Measurements from ENCODE around the gene SERINC1.

Gene SERINC1

GRCh38 chr6:122431780-122432179, 39.8 kb downstream of the SERINC1 start:
- no peak for DNase-seq

- DNase-seq = no peak
These were observed 42.3 kb downstream of the SERINC1 start for GRCh38 chr6:122429323-122429722.

GRCh38 chr6:122428781-122429180, 42.8 kb downstream of the SERINC1 start:
- DNase-seq = no peak

GRCh38 chr6:122426597-122426996, 45.0 kb downstream of the SERINC1 start:
- no peak for DNase-seq

GRCh38 chr6:122423734-122424133, 47.9 kb downstream of the SERINC1 start:
- no peak for DNase-seq

GRCh38 chr6:122422614-122423267, 48.9 kb downstream of the SERINC1 start:
- no peak for DNase-seq

GRCh38 chr6:122422003-122422402, 49.6 kb downstream of the SERINC1 start:
- DNase-seq = no peak

DNA sequence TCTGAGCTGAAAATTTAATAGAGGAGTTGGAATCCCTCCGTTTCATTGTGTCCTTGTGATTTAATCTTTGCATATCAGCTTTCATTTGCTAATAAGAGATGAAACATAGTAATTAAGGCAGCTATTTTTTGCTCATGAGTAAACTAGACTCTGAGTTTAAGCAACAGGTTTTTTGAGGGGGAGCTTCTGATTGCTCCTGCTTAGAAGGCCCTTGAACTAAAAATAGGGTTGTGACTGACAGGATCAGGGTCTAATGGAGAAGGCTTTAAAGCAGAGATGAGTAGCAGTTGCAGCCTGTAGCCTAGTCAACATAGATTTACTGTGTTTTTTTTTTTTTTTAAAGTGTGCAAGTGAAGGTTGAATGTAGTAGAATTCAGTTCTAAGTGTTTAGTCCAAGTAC, 54.8 kb downstream of the SERINC1 start:
- no peak for DNase-seq

- DNase-seq = no peak
These were observed 59.6 kb downstream of the SERINC1 start for GRCh38 chr6:122412001-122412400.

DNA sequence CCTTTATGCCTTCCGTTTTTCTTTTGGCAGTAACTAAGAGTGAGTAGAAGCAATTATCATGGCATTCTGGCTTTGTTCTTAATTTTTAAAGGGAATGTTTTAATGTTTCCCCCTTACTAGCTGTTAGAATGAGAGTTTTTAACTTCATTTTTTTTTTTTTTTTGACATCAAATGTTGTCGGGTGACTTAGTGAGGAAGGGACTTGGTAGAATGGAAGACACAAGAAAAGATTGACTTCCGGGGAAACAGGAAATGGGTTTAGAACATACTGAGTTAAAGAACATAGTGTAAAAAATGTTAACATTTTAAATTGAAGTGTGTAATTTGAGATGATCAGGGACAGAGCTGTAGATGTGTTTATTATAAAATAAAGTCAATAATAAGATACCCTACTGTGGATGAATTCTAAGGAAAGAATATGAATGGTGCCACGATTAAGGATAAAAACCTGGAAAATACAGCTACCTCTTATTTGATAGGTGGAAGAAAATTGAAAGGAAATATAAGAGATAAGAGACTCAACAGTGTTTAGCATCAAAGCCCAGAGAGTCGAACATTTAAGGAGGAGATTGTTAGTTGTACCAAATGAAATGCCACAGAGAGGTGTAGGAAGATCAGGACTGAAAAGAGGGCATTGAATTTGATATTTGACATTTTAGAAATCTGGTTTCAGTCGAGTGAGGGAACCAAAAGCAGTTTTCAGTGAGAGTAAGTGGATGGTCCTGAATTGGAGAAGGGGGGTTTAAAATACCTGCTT, 62.7 kb downstream of the SERINC1 start:
- no peak for DNase-seq

DNA sequence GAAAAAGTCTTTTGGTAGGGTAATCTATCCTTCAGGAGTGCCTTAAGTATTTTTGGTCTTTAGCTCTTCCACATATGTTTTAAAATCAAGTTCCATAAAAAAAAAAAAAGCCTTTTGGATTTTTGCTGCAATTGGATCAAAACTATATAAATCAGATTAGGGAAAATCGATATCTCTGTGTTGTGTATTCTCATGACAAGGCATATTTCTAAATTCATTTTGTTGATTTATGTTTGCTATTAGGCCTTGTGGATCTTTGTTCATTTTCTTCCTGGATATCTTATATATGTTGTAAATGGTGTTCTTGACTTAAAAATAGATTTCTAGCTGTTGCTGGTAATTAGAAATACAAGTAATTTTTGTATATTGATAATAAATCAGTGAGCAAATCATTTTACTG, 63.4 kb downstream of the SERINC1 start:
- no peak for DNase-seq

- DNase-seq = no peak
These were observed 63.9 kb downstream of the SERINC1 start for GRCh38 chr6:122407712-122408111.

- no peak for DNase-seq
These were observed 65.4 kb downstream of the SERINC1 start for GRCh38 chr6:122406187-122406586.

GRCh38 chr6:122405417-122405816, 66.2 kb downstream of the SERINC1 start:
- no peak for DNase-seq

GRCh38 chr6:122404444-122404843, 67.2 kb downstream of the SERINC1 start:
- no peak for DNase-seq

GRCh38 chr6:122401104-122401503, 70.5 kb downstream of the SERINC1 start:
- no peak for DNase-seq

DNA sequence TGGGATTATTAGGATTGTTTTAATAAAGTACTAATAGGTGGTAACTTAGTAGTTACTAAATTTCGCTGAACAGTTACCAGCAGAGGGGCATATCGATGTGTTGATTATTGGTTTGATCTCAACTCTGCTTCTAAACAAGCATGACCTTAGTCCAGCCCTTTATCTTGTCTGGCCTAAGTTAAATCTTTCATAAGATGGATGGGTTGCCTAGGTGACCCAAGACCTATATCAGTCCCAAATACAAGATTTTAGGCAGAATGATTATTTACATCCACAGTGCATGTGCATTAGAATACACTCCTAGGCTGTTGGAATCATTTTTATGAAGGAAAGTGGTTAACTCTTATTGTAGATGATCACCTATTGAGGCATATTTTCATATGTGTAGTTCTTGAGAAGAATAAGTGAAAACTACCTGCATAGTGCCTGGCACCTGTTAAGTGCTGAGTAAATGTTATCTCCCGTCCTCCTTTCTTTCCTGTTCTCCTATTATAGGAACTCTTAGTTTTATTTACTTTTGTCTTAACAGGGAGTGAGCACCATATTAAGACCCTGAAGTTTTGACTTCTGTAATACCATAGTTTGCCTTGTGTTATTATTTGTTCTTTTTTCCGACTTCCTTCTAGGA, 71.0 kb downstream of the SERINC1 start:
- no peak for DNase-seq

- no peak for DNase-seq
These were observed 71.5 kb downstream of the SERINC1 start for GRCh38 chr6:122400121-122400450.

GRCh38 chr6:122399348-122400120, 72.1 kb downstream of the SERINC1 start, which contains the start of gene HSF2:
Gene HSF2, plus strand, starts transcription at chr6:122399652. Its CDS starts 86 bp downstream, at chr6:122399738.
- peak; percentile 84 to 87 for DNase-seq

- DNase-seq = no peak
These were observed 72.6 kb downstream of the SERINC1 start for GRCh38 chr6:122399055-122399347.

GRCh38 chr6:122394016-122394415, 77.6 kb downstream of the SERINC1 start:
- no peak for DNase-seq

- DNase-seq = no peak
These were observed 78.2 kb downstream of the SERINC1 start for GRCh38 chr6:122393351-122393896.
